ENCODE results near the gene APH1B.

APH1B gene

GRCh38 chr15:63329567-63330350, 52.4 kb downstream of the APH1B start:
- Histone ChIP-seq H3K27me3 (ENCODE audit: insufficient read depth, poor library complexity, severe bottlenecking) (no peaks in the 10 kb centered on the region), H3K27ac (ENCODE audit: poor library complexity, severe bottlenecking) (no peak overlapping the region), H3K4me1 (ENCODE audit: insufficient read depth, poor library complexity, severe bottlenecking) (peaks cover 22% of the 10 kb centered on the region), H3K36me3 (ENCODE audit: low read depth) (no peaks in the 10 kb centered on the region; the same call in 1 of the 2 replicates), H3K4me3 (ENCODE audit: severe bottlenecking) (no peak overlapping the region), H3K9me3 (ENCODE audit: severe bottlenecking) (no peaks in the 10 kb centered on the region)
- DNase-seq (ENCODE audit: low spot score), result no peak
- TF ChIP-seq CTCF (IDR thresholded peaks at IDR 0.05; ENCODE audit: poor library complexity, severe bottlenecking), result no peak
- ATAC-seq (ENCODE audit: low read depth), result no peak

GRCh38 chr15:63330926-63331325, 53.5 kb downstream of the APH1B start:
- Histone ChIP-seq H3K4me1 (ENCODE audit: insufficient read depth, poor library complexity, severe bottlenecking) (peaks cover 22% of the 10 kb centered on the region), H3K27ac (ENCODE audit: poor library complexity, severe bottlenecking) (peak overlapping the region; percentile 51), H3K9me3 (ENCODE audit: severe bottlenecking) (no peaks in the 10 kb centered on the region), H3K4me3 (ENCODE audit: severe bottlenecking) (no peak overlapping the region), H3K36me3 (ENCODE audit: low read depth) (no peaks in the 10 kb centered on the region), H3K27me3 (ENCODE audit: insufficient read depth, poor library complexity, severe bottlenecking) (no peaks in the 10 kb centered on the region)
- DNase-seq (ENCODE audit: low spot score) (no peak), ATAC-seq (ENCODE audit: low read depth) (no peak)
- no peak for TF ChIP-seq CTCF (IDR thresholded peaks at IDR 0.05; ENCODE audit: poor library complexity, severe bottlenecking)

- Histone ChIP-seq H3K27me3 (ENCODE audit: insufficient read depth, poor library complexity, severe bottlenecking) (no peaks in the 10 kb centered on the region), H3K9me3 (ENCODE audit: severe bottlenecking) (no peaks in the 10 kb centered on the region), H3K4me1 (ENCODE audit: insufficient read depth, poor library complexity, severe bottlenecking) (peaks cover 22% of the 10 kb centered on the region), H3K4me3 (ENCODE audit: severe bottlenecking) (no peak overlapping the region), H3K27ac (ENCODE audit: poor library complexity, severe bottlenecking) (peak overlapping the region; percentile 51), H3K36me3 (ENCODE audit: low read depth) (no peaks in the 10 kb centered on the region)
- TF ChIP-seq CTCF (IDR thresholded peaks at IDR 0.05; ENCODE audit: poor library complexity, severe bottlenecking), result no peak
- DNase-seq (ENCODE audit: low spot score), result no peak
- ATAC-seq (ENCODE audit: low read depth), result peak; percentile 60
Observed at GRCh38 chr15:63331456-63331855, 54.1 kb downstream of the APH1B start.

- peak overlapping the region; percentile 51 for H3K27ac ChIP-seq (ENCODE audit: poor library complexity, severe bottlenecking)
Observed at GRCh38 chr15:63332367-63333124, 55.1 kb downstream of the APH1B start.

More at GRCh38 chr15:63332367-63333124, 55.1 kb downstream of the APH1B start:
- DNase-seq (ENCODE audit: low spot score) (no peak), ATAC-seq (ENCODE audit: low read depth) (peak; percentile 93)
- peaks cover 10% of the 10 kb centered on the region; the same call in 1 of the 2 replicates for H3K36me3 ChIP-seq (ENCODE audit: low read depth)
- H3K4me3 ChIP-seq (ENCODE audit: severe bottlenecking), result no peak overlapping the region
- H3K9me3 ChIP-seq (ENCODE audit: severe bottlenecking), result no peaks in the 10 kb centered on the region
- H3K27me3 ChIP-seq (ENCODE audit: insufficient read depth, poor library complexity, severe bottlenecking), result no peaks in the 10 kb centered on the region
- H3K4me1 ChIP-seq (ENCODE audit: insufficient read depth, poor library complexity, severe bottlenecking), result peaks cover 22% of the 10 kb centered on the region
- TF ChIP-seq CTCF (IDR thresholded peaks at IDR 0.05; ENCODE audit: poor library complexity, severe bottlenecking), result no peak
